Activated naive CD8-positive, alpha-beta T cell treated with anti-CD3 and anti-CD28 coated beads, Interleukin-2, amount 50 U/mL, for 24 hours (primary cell): ENCODE data around the gene DUSP8.

ENCODE experiments used
- ATAC-seq: fragments of 150-1000 bp; cut with Tn5 transposase; one replicate; pipeline ENCODE4 v1.10.0; 2021
- DNase-seq: peaks from one replicate; pipeline ENCODE4 v3.0.0; 2021
- H3K27ac Mint-ChIP-seq: one replicate; pipeline ENCODE4 v1.8.0; 2021; ENCODE audit warnings: mild to moderate bottlenecking, mixed read lengths
- H3K27me3 Mint-ChIP-seq: one replicate; pipeline ENCODE4 v1.8.0; 2021; ENCODE audit warnings: mixed read lengths
- H3K36me3 Mint-ChIP-seq: one replicate; pipeline ENCODE4 v1.8.0; 2021; ENCODE audit warnings: low read depth, mixed read lengths
- H3K4me1 Mint-ChIP-seq: one replicate; pipeline ENCODE4 v1.8.0; 2021; ENCODE audit warnings: mixed read lengths
- H3K4me3 Mint-ChIP-seq: one replicate; pipeline ENCODE4 v1.8.0; 2021; ENCODE audit warnings: mild to moderate bottlenecking, moderate library complexity, mixed read lengths
- H3K9me3 Mint-ChIP-seq: one replicate; pipeline ENCODE4 v1.8.0; 2021; ENCODE audit warnings: mixed read lengths

DUSP8 gene

DNA sequence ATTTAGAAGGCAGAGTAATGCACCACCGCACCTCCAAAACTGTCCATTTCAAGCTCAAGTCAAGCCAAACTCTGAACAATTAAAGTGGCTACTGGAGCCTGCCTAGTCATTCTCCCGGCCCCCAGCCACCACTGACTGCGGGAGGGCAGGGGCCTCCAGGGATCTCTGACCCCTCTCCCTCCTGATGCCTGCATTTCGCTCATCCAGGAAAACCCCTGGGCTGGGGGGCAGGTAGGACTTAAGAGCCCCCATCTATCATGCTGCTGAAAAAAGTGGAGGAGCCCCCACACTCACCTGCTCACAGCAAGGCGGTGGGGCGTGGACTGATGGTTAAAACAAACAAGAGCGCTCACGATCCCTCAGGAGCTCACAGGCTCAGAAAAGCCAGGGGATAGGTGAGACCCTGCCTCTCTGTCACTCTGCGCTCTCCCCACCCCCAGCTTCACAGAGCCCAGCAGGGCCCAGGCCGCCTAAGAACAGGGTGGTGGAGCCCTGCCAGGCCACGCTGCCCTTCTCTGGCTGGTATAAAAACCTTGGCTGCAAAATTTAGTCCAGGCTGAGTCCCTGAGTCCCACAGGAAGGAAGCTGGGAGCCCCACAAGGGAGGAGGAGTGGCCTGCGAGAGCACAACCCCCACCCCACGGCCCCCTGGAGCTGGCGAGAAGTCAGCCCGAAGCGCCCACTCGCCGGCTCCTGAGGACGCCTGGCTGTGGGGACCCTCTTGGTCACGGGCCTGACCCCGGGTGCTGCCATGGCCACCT, 64.5 kb downstream of the DUSP8 start:
- no peak for DNase-seq
- Mint-ChIP-seq H3K36me3 (no peaks in the 10 kb centered on the region), H3K27me3 (no peaks in the 10 kb centered on the region), H3K4me3 (no peak overlapping the region), H3K27ac (no peak overlapping the region), H3K9me3 (no peaks in the 10 kb centered on the region), H3K4me1 (peaks cover 24% of the 10 kb centered on the region)
- no peak for ATAC-seq

DNA sequence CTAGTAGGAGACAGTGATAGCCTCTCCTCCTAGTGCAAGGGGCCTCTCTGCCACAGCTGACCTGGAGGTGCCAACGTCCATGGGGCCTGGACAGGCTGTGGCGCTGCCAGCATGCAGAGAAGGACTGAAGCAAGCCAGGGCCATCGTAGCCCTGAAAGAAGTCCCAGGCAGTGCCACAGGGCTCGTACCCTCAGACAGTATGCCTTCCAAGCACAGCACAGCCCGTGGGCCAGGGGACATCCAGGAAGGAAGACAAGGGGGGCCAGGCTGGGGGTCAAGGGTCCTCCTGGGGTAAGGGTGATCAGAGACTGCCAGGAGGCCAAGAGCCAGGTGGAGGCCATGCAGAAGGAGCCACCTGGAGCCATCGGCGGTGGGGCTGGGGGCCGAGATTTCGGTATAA, 65.1 kb downstream of the DUSP8 start:
- ATAC-seq (no peak), DNase-seq (no peak)
- no peak overlapping the region for H3K27ac Mint-ChIP-seq
- peaks cover 21% of the 10 kb centered on the region for H3K4me1 Mint-ChIP-seq
- H3K9me3 Mint-ChIP-seq, result no peaks in the 10 kb centered on the region
- no peaks in the 10 kb centered on the region for H3K27me3 Mint-ChIP-seq
- H3K4me3 Mint-ChIP-seq, result no peak overlapping the region
- no peaks in the 10 kb centered on the region for H3K36me3 Mint-ChIP-seq

DNA sequence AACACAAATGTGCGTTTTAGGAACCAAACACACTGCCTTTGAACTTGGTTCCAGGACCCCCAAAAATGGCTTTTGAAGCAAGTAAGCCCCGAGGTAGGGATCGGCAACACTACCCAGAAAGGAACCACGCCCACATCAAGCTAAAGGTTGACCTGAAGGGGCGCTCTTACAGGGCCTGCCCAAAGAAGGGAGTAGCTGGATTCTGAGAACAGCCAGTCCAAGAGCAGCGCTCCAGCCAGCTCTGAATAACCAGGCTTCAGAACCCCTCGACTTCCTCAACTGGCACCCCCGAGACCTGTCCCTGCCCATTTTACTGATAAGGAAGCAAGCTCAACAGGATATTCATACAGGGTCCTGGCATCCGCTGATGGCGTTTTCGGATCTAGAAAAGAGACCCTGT, 66.6 kb downstream of the DUSP8 start:
- Mint-ChIP-seq H3K36me3 (no peaks in the 10 kb centered on the region), H3K27me3 (no peaks in the 10 kb centered on the region), H3K4me3 (no peak overlapping the region), H3K27ac (no peak overlapping the region), H3K4me1 (peaks cover 12% of the 10 kb centered on the region), H3K9me3 (no peaks in the 10 kb centered on the region)
- ATAC-seq (no peak), DNase-seq (no peak)

DNA sequence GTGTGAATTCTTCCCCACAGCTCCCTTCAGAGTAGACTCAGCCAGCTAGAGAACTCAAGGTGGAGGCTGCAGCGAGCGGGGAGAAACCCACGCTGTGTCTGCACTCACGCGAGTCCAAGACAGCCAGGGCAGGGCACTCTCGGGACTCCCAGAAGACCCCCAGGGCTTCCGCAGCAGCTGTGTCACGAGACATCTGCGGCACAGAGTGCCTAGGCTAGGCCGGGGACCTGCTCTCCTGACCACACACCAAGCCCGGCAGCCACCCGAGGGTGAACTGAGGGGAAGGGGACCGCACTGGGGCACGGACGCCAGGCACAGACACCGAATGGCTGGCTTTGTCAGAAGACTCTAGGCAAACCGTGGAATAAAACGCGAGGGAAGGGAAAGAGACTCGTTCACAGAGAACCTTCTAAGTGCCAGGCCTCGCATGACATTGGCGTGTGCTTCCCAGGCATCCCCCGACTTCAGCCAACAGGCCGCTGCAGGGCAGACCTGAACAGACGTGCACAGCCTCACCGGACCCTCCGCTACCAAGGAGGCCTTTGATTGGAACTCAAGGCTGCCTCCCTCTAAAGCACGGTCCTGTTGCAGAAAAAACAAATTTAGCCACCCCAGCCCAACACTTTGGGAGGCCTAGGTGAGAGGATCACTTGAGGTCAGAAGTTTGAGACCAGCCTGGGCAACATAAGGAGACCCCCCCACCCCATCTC, 67.3 kb downstream of the DUSP8 start:
- H3K27ac Mint-ChIP-seq, result no peak overlapping the region

DNA sequence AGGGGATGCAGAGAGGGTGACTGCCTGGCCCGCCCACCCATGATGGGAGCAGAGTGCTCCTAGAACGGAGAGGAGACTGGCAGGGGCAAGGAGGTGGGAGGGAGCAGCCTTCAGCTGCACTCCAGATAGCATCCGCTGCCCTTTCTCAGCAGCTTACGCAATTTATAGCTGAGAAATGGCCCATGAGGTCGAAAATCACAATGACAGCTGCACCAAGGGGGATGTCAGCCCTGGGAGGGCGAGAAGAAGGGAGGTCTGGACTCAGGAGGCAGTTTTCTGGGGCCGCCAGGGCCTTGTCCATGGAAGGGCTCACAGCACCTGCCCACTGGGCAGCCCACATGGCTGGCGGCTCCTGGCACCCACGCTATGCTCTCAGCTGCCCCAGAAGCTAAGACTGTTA, 67.9 kb downstream of the DUSP8 start:
- H3K4me3 Mint-ChIP-seq, result no peak overlapping the region
- H3K27ac Mint-ChIP-seq, result no peak overlapping the region
- peaks cover 7% of the 10 kb centered on the region for H3K4me1 Mint-ChIP-seq
- H3K9me3 Mint-ChIP-seq, result peaks cover under 1% of the 10 kb centered on the region
- H3K36me3 Mint-ChIP-seq, result peaks cover 5% of the 10 kb centered on the region
- H3K27me3 Mint-ChIP-seq, result no peaks in the 10 kb centered on the region
- DNase-seq (no peak), ATAC-seq (no peak)

More for the DNA sequence above, 67.3 kb downstream of the DUSP8 start:
- H3K4me1 Mint-ChIP-seq, result peaks cover 11% of the 10 kb centered on the region
- no peak overlapping the region for H3K4me3 Mint-ChIP-seq
- no peak for ATAC-seq
- no peaks in the 10 kb centered on the region for H3K27me3 Mint-ChIP-seq
- no peak for DNase-seq
- no peaks in the 10 kb centered on the region for H3K9me3 Mint-ChIP-seq
- H3K36me3 Mint-ChIP-seq, result peaks cover 3% of the 10 kb centered on the region
